GM12891 (cell line): ENCODE results near the gene TMEM245.

Experiments used
- PAX5 ChIP-seq: IDR thresholded peaks from 2 replicates; pipeline ENCODE4 v1.6.1; 2011; ENCODE audit warnings: low read length, moderate library complexity, mild to moderate bottlenecking; ENCODE audit not compliant: insufficient read depth, severe bottlenecking
- POLR2A ChIP-seq: IDR thresholded peaks from 2 replicates; pipeline ENCODE4 v1.6.1; 2011; ENCODE audit warnings: low read depth, low read length, control low read depth
- POLR2AphosphoS5 ChIP-seq: IDR thresholded peaks from 2 replicates; pipeline ENCODE4 v1.6.1; 2011; ENCODE audit warnings: low read depth, low read length, control low read depth
- SPI1 ChIP-seq: IDR thresholded peaks from 2 replicates; pipeline ENCODE4 v1.6.1; 2011; ENCODE audit warnings: low read depth, low read length, control low read depth
- TAF1 ChIP-seq: IDR thresholded peaks from 2 replicates; pipeline ENCODE4 v1.6.1; 2011; ENCODE audit warnings: low read depth, low read length, control low read depth

- TF ChIP-seq POLR2AphosphoS5 (no peak), POLR2A (no peak), TAF1 (no peak), SPI1 (peak; percentile 43; the same call in 1 of the 2 replicates), PAX5 (no peak)
Observed at GRCh38 chr9:109101810-109102209, 17.9 kb downstream of the TMEM245 start.
